DND-41 (cell line): Measurements from ENCODE around the gene CARM1.

ENCODE experiments used
- CTCF ChIP-seq: IDR thresholded peaks from 2 replicates; pipeline ENCODE4 v1.5.1; 2012; ENCODE audit warnings: borderline replicate concordance, low read length, moderate library complexity, mild to moderate bottlenecking; ENCODE audit not compliant: poor library complexity, severe bottlenecking; ENCODE audit errors: extremely low read depth
- EZH2 ChIP-seq: IDR thresholded peaks from 3 replicates; pipeline ENCODE4 v1.6.1; 2012; ENCODE audit warnings: borderline replicate concordance, low read depth, mild to moderate bottlenecking, moderate library complexity, low read length, inconsistent platforms; ENCODE audit not compliant: severe bottlenecking

GRCh38 chr19:10835754-10836478 lies 35.4 kb upstream of the CARM1 start, which contains the start of gene TMED1:
- peak; percentile 32 for TF ChIP-seq CTCF
- no peak for TF ChIP-seq EZH2
